GM23338 (cell line): ENCODE measurements around the gene ADGRV1. TPM values are rescaled to one million over a fixed set of nuclear protein-coding genes. Genes with fewer than 3 reads are reported as not detected.

ENCODE experiments used
- ATAC-seq: fragments of 200-7000 bp; cut with Tn5 transposase; 3 replicates; pipeline ENCODE4 v1.9.1; 2020
- DNase-seq: peaks from one replicate; pipeline ENCODE4 v3.0.0-alpha.2; 2015; ENCODE audit warnings: low spot score
- H2AFZ ChIP-seq: fragments of 200-600 bp; sonication (generic); 2 replicates; pipeline ENCODE4 v1.8.0; 2016; ENCODE audit warnings: antibody characterized with exemption, mild to moderate bottlenecking, moderate library complexity
- H3F3A ChIP-seq: fragments of 200-600 bp; sonication (generic); replicated peaks from 2 replicates; pipeline ENCODE4 v1.8.0; 2017; ENCODE audit warnings: antibody characterized with exemption, mixed run types, low read depth
- H3K27ac ChIP-seq: fragments of 200-600 bp; sonication (generic); 2 replicates; pipeline ENCODE4 v1.6.1; 2016; ENCODE audit warnings: low read depth
- H3K27me3 ChIP-seq: fragments of 200-600 bp; sonication (generic); 2 replicates; pipeline ENCODE4 v1.8.0; 2016; ENCODE audit warnings: mild to moderate bottlenecking, mixed run types, moderate library complexity; ENCODE audit not compliant: insufficient read depth
- H3K36me3 ChIP-seq: fragments of 200-600 bp; sonication (generic); 2 replicates; pipeline ENCODE4 v1.8.0; 2016; ENCODE audit warnings: mild to moderate bottlenecking; ENCODE audit not compliant: insufficient read depth
- H3K4me1 ChIP-seq: fragments of 200-600 bp; sonication (generic); 2 replicates; pipeline ENCODE4 v1.8.0; 2016; ENCODE audit warnings: mild to moderate bottlenecking, moderate library complexity; ENCODE audit not compliant: insufficient read depth
- H3K4me2 ChIP-seq: fragments of 200-600 bp; sonication (generic); 2 replicates; pipeline ENCODE4 v1.7.1; 2017; ENCODE audit warnings: mixed run types
- H3K4me3 ChIP-seq: fragments of 200-600 bp; sonication (generic); 2 replicates; pipeline ENCODE4 v1.6.1; 2016; ENCODE audit warnings: mixed run types
- H3K79me2 ChIP-seq: fragments of 200-600 bp; sonication (generic); replicated peaks from 2 replicates; pipeline ENCODE4 v1.8.0; 2017; ENCODE audit warnings: mild to moderate bottlenecking; ENCODE audit not compliant: insufficient read depth
- H3K9me2 ChIP-seq: fragments of 200-600 bp; sonication (generic); 2 replicates; pipeline ENCODE4 v1.8.0; 2017; ENCODE audit not compliant: insufficient read depth
- H4K20me1 ChIP-seq: fragments of 200-600 bp; sonication (generic); replicated peaks from 2 replicates; pipeline ENCODE4 v1.8.0; 2017; ENCODE audit warnings: mild to moderate bottlenecking; ENCODE audit not compliant: insufficient read depth
- H3K27ac Mint-ChIP-seq: 2 replicates; pipeline ENCODE4 v1.8.0; 2020; ENCODE audit warnings: inconsistent platforms, mild to moderate bottlenecking, moderate library complexity, mixed read lengths
- H3K27me3 Mint-ChIP-seq: 3 replicates; pipeline ENCODE4 v1.8.0; 2022; ENCODE audit warnings: low read depth, mild to moderate bottlenecking, moderate library complexity, mixed read lengths, inconsistent platforms; ENCODE audit not compliant: insufficient read depth, poor library complexity
- H3K36me3 Mint-ChIP-seq: 3 replicates; pipeline ENCODE4 v1.8.0; 2021; ENCODE audit warnings: low read depth, mild to moderate bottlenecking, inconsistent platforms, moderate library complexity, mixed read lengths
- H3K4me1 Mint-ChIP-seq: 3 replicates; pipeline ENCODE4 v1.8.0; 2020; ENCODE audit warnings: mild to moderate bottlenecking, inconsistent platforms, mixed read lengths
- H3K4me3 Mint-ChIP-seq: 3 replicates; pipeline ENCODE4 v1.8.0; 2021; ENCODE audit warnings: moderate library complexity, mild to moderate bottlenecking, inconsistent platforms, mixed read lengths
- H3K9me3 Mint-ChIP-seq: 3 replicates; pipeline ENCODE4 v1.8.0; 2020; ENCODE audit warnings: moderate library complexity, mild to moderate bottlenecking, inconsistent platforms, mixed read lengths
- CREB1 ChIP-seq: fragments of 250-450 bp; sonication (Bioruptor Pico); IDR thresholded peaks from 2 replicates; pipeline ENCODE4 v1.5.0; 2020; ENCODE audit warnings: low read depth, mild to moderate bottlenecking, moderate library complexity
- CTCF ChIP-seq, 2 experiments: fragments of 200-600 bp in 1 of 2; sonication (generic) in 1 of 2; conservative IDR thresholded peaks; 2 replicates each; pipeline versions ENCODE4 v1.5.1 to v1.6.1; 2016 to 2017; ENCODE audit warnings: antibody characterized with exemption in 2 of 2, low read depth in 2 of 2, mild to moderate bottlenecking in 2 of 2, moderate library complexity in 1 of 2
- ETS1 ChIP-seq: IDR thresholded peaks from 2 replicates; pipeline ENCODE4 v1.6.1; 2016; ENCODE audit warnings: antibody characterized with exemption
- EZH2 ChIP-seq: fragments of 200-600 bp; sonication (generic); IDR thresholded peaks from one replicate; pipeline ENCODE4 v1.8.0; 2017; ENCODE audit warnings: antibody characterized with exemption, mild to moderate bottlenecking, low read depth; ENCODE audit not compliant: unreplicated experiment
- JUNB ChIP-seq: IDR thresholded peaks from one replicate; pipeline ENCODE4 v1.6.1; 2016; ENCODE audit warnings: antibody characterized with exemption; ENCODE audit not compliant: unreplicated experiment
- NANOG ChIP-seq: IDR thresholded peaks from 2 replicates; pipeline ENCODE4 v1.6.1; 2016; ENCODE audit warnings: antibody characterized with exemption, borderline replicate concordance
- POLR2AphosphoS5 ChIP-seq: IDR thresholded peaks from 2 replicates; pipeline ENCODE4 v1.6.1; 2016; ENCODE audit warnings: antibody characterized with exemption, low read depth
- REST ChIP-seq: IDR thresholded peaks from one replicate; pipeline ENCODE4 v1.6.1; 2018; ENCODE audit warnings: antibody characterized with exemption; ENCODE audit not compliant: unreplicated experiment
- ZNF331 ChIP-seq: fragments of 250-450 bp; sonication (Bioruptor Pico); IDR thresholded peaks from 2 replicates; pipeline ENCODE4 v1.5.0; 2020; ENCODE audit warnings: low read depth, mild to moderate bottlenecking, moderate library complexity
- polyA plus RNA-seq: library from polyadenylated mRNA; unstranded; fragments of >200 nt; fragmentation: Nextera tagmentation; extraction: Ambion mirVana; gene quantifications from 2 replicates; pipeline ENCODE4 v1.2.1, GENCODE V29; 2016
- total RNA-seq: library from RNA; depleted of rRNA; stranded (reverse); fragments of >200 nt; shearing (Covaris generic); gene quantifications from 2 replicates; pipeline ENCODE4 v1.2.3, GENCODE V29; 2014

Gene ADGRV1
- total and polyA plus RNA-seq, 2 experiments from 2014 or later, result 46.1 to 149 TPM

- no peak for TF ChIP-seq CTCF (conservative IDR thresholded peaks at IDR 0.05; ENCODE audit: low read depth in 2 of 2)
- no peak for TF ChIP-seq ZNF331 (CRISPR knock-in tag)
- no peak for TF ChIP-seq NANOG
- no peak for TF ChIP-seq CREB1 (CRISPR knock-in tag)
- TF ChIP-seq JUNB, result no peak
- TF ChIP-seq REST, result no peak
- TF ChIP-seq POLR2AphosphoS5, result no peak
- no peak for TF ChIP-seq EZH2
These were observed 570.0 kb downstream of the ADGRV1 start (continued) for GRCh38 chr5:91128604-91129003.

GRCh38 chr5:91129748-91130147, 571.2 kb downstream of the ADGRV1 start:
- Histone ChIP-seq H3K27me3 (no peaks in the 10 kb centered on the region), H3K4me1 (no peaks in the 10 kb centered on the region), H3K4me3 (no peak overlapping the region), H3K36me3 (no peaks in the 10 kb centered on the region), H2AFZ (no peak overlapping the region), H4K20me1 (0 out of 2 replicates have a peak, but pooled peaks cover 5% of the 10 kb centered on the region), H3K4me2 (no peak overlapping the region), H3K27ac (no peak overlapping the region), H3F3A (no peaks in the 10 kb centered on the region), H3K9me2 (no peaks in the 10 kb centered on the region), H3K79me2 (no peaks in the 10 kb centered on the region)
- Mint-ChIP-seq H3K4me3 (no peak overlapping the region), H3K4me1 (no peaks in the 10 kb centered on the region; the same call in 2 of the 3 replicates), H3K27me3 (peaks cover 2% of the 10 kb centered on the region), H3K27ac (no peak overlapping the region), H3K36me3 (no peaks in the 10 kb centered on the region), H3K9me3 (no peaks in the 10 kb centered on the region)
- ATAC-seq (no peak), DNase-seq (no peak)
- TF ChIP-seq CREB1 (CRISPR knock-in tag), result no peak

- H3K4me1 ChIP-seq, result no peaks in the 10 kb centered on the region
- H3K4me3 Mint-ChIP-seq, result no peak overlapping the region
- no peak overlapping the region for H3K27ac ChIP-seq
- H3K27ac Mint-ChIP-seq, result no peak overlapping the region
- no peaks in the 10 kb centered on the region for H3F3A ChIP-seq
- H3K36me3 ChIP-seq, result no peaks in the 10 kb centered on the region
- H3K4me3 ChIP-seq, result no peak overlapping the region
- DNase-seq (no peak), ATAC-seq (no peak)
- H3K27me3 ChIP-seq, result no peaks in the 10 kb centered on the region
- H3K27me3 Mint-ChIP-seq, result peaks cover 2% of the 10 kb centered on the region
- H3K4me1 Mint-ChIP-seq, result peaks cover 3% of the 10 kb centered on the region
- no peaks in the 10 kb centered on the region for H3K9me2 ChIP-seq
- H4K20me1 ChIP-seq, result no peaks in the 10 kb centered on the region
- no peaks in the 10 kb centered on the region for H3K9me3 Mint-ChIP-seq
- H3K4me2 ChIP-seq, result no peak overlapping the region
- H3K36me3 Mint-ChIP-seq, result no peaks in the 10 kb centered on the region
- no peak overlapping the region for H2AFZ ChIP-seq
- no peaks in the 10 kb centered on the region for H3K79me2 ChIP-seq
- no peak for TF ChIP-seq REST
- TF ChIP-seq ZNF331 (CRISPR knock-in tag), result no peak
- TF ChIP-seq JUNB, result no peak
- TF ChIP-seq ETS1, result no peak
- no peak for TF ChIP-seq CTCF (conservative IDR thresholded peaks at IDR 0.05; ENCODE audit: low read depth in 2 of 2)
These were observed 572.2 kb downstream of the ADGRV1 start for GRCh38 chr5:91130759-91131158.
